Cerebellar nuclear complex (tissue), 1 donor: ENCODE results near the gene UBR4.

ENCODE experiments used
- DNase-seq, 2 experiments: peaks; one replicate each; lab custom pipeline; 2025; lab: John Stamatoyannopoulos, UW

UBR4 gene

DNA sequence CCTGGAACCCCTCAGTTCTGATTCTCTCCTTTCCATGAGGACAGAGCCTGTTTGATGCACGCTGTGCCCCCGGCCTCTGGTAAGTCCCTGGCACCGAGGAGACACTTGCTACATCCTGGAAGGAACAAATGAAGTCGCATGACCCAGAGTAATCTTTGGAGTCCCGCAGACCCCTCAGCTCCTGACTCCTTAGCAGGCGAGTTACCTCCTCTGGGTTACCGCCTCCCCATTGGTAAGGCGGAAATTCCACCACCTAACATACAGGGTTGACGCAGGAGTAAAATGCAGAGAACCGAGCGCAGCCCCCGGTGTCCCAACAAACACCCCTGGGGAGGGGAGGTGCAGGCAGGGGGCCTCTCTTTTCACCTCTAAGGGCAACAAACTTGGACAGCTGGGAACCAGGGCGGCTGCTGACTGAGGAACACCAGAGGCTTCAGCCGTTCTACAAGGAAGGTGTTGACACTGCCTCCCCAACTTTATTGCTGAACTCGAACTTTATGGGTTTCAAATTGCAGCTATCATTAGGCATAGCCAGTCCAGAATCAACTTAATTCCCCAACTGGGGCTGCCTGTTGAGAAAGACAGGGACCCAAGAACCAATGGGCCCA lies 138.3 kb downstream of the UBR4 start:
- no peak for DNase-seq

GRCh38 chr1:19070891-19071621 lies 139.0 kb downstream of the UBR4 start:
- DNase-seq, result no peak

GRCh38 chr1:19070197-19070651 lies 139.8 kb downstream of the UBR4 start:
- DNase-seq, result no peak

- DNase-seq, result no peak
Observed at GRCh38 chr1:19068639-19069276, 141.3 kb downstream of the UBR4 start.

GRCh38 chr1:19067912-19068638 lies 142.0 kb downstream of the UBR4 start:
- no peak for DNase-seq

- peak in 1 of 2 experiments; percentile 8 for DNase-seq
Observed at GRCh38 chr1:19067182-19067911, 142.7 kb downstream of the UBR4 start.

DNA sequence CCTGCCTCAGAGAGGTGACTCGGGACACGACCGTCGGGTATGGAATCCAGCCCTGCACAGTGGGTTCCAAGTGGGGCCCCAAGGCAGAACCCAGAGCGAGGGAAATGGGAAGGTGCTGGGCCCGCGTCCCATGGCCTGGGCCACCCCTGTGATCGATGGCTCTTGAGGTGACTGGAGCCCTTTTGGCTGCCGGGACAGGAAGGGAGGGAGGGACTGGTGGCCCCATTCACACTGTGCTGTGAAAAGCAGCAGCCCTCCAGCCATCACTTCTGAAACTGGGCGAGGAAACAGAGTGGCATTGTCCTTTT lies 143.2 kb downstream of the UBR4 start:
- no peak for DNase-seq

- DNase-seq, result no peak
Observed at GRCh38 chr1:19066248-19066873, 143.7 kb downstream of the UBR4 start.

DNA sequence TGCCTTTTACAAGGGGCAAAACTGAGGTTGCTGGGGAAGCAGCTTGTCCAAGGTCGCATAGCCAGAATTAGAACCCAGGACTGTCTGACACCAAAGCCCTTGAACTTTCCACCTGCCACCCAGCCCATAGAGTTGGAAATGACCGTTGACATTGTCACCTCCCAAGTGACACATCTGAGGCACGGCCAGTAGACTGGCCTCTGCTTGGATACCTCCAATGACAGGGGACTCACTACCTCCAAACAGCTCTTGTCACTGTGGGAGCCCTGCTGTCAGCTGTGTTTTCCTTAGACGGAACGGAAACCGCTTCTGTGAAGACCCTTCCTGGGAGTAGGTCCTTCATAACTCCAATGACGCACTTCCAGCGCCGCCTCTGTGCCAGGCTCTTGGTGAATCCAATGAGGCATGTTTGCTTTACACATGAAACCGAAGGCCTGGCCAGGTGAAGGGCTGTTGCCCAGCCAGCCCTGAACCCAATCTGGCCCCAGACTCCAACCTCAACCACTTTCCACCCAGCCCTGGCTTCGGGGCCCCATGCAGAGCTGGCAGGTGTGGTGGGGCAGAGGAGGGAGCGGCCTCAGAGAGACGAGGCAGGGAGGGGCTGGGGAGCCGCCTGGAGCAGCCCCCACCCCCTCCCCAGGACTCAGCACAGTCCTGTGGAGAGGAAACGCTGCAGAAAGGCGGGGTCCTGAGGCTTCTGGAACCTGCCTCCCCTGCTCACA lies 144.4 kb downstream of the UBR4 start:
- no peak for DNase-seq

DNA sequence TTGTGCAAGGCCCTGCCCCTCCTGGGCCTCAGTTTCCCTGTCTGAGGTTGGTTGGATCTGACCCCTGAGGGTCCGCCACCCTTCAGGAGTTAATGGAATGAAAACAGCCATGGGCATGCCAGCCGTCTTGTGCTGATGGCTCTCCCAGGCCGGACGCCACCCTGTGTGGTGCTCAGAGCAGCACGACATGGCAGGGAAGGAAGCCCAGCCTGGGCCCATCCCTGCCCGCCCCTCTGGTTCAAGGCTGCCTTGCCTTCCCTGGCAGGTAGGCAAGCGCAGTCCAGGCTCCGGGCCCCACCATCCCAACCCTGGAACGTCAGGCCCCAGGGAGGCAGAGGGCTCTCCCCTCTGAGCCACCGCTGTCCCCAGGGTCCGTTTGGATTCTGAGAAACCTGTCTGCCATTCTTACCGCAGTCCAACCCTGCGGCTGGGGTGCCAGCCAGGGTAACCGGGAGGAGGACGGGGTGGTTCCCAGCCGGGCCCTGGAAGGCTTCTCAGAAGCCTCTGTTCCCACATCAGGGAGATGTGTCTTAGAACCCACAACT lies 145.1 kb downstream of the UBR4 start:
- DNase-seq, result no peak

- DNase-seq, result no peak
Observed at GRCh38 chr1:19063122-19063521, 146.9 kb downstream of the UBR4 start.

DNA sequence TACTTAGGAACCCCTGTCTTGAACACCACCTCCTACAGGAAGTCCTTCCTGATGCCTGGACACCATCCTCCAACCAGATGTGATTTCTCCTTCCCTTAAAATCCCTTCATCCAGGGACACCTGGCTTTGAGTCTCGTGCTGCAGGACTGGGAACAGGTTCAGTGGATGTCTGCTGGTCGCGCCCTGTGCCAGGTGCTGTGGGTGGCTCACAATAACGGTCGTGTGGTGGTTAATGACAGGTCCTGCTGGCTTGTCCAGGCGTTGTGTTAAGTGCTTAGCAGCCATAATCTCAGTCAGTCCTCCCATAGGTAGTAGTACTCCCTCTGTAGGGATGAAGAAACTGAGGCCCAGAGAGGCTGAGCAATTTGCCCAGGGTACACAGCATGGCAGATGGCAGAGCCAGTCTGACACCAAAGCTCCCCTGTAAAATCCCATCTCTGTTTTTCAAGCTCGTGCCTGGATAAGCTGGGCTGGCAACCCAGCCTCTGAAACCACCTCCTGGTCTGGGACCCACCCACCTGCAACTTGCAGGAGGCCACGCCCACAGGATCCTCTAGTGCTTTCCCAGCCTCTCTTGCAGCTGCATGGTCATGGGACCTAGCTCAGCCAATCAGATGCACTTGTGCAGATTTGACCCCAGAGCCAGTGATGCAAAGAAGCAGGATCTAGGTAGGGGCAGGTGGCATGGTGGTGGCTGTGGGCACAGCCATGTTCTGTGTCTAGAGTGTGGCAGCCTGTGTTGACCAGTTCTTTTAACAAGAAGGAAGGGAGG lies 147.6 kb downstream of the UBR4 start:
- DNase-seq, result no peak

DNA sequence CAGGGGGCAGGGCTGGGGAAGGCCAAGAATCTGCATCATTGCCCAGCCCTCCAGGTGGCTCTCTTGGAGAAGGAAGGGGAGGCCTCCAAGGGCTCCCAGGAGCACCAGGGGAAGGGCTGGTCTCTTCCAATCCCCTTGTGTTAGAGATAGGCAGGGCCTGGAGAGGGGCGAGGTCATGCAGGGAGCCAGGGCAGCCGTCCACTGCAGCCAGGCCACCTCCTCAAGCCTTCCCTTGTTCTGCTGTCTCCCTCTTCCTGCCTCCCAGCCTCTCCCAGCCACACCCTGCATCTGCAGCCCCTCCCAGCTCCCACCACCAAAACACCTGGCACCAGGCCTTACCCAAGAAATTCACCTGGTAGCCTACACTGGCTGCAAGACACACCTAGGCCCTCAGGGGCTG lies 148.3 kb downstream of the UBR4 start:
- no peak for DNase-seq

- DNase-seq, result no peak
Observed at GRCh38 chr1:19061343-19061742, 148.7 kb downstream of the UBR4 start.

DNA sequence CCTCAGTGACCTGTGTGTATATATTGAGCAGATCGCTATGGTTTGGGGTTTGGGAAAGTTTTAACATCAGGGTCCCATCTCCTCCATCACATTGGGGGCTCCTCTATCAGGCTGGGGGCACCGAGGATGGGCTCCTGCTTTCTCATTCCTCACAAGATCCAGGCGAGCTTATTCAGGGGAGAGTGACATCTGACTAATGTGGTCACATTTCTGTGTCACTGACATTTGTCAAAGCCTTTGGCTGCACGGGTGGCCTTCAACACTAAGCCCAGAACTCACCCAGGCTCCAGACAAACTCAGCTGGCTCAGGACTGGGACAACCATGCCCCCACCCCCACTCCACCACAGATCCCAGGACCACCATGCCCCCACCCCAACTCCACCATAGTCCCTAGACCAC lies 150.3 kb downstream of the UBR4 start:
- no peak for DNase-seq

DNA sequence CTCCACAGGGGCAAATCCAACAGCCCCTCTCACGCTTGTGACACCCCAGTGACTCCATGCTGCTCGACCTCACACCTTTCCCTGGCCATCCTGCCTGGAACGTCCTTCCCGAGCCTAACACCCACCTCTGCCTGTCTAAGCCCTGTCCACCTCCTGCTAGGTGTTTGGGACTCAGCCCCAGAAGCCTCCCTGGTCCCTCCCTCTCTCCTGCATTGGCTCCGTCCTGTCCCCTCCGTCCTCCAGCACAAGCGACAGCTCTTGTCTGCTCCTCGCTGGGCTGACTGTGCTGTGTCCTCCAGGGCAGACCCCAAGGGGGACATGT lies 151.6 kb downstream of the UBR4 start:
- no peak for DNase-seq

DNA sequence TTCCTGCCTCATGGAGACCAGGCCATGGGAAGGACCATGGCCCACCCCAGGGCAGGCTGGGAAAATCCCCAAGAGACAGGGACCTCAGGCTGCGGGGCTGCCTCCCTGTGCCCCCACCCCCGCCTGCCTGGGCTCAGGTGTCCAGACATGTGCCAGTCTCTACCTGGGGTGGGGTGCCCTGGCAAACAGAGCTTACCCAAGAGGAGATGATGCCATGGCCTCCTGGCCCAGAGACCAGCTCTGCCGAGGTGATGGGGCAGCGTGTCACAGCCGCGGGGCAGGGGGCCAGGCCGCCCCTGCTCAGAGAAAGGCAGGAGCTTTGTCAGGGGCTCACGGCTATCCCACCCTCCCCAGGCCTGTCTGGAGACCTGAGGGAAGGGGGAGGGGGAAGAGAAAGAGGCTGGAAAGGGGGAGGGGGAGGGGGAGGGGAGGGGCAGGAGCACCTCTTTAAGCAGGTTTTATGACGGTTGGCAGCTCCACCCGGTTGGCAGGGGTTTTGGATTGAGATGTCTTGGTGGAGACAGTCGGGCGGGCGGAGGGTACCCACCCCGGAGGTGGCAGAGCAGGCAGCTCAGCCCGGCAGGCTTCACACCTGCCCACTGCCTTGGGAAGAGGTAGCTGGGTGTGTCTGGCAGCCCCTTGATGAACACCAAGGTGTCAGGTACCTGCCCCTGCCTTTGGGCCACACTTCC lies 152.1 kb downstream of the UBR4 start:
- no peak for DNase-seq

- DNase-seq, result no peak
Observed at GRCh38 chr1:19057182-19057779, 152.8 kb downstream of the UBR4 start.

- DNase-seq, result no peak
Observed at GRCh38 chr1:19055701-19056100, 154.4 kb downstream of the UBR4 start.
